ENCODE data around the gene DHRSX. TPM values are rescaled to one million over a fixed set of nuclear protein-coding genes. Genes with fewer than 3 reads are reported as not detected.

Gene DHRSX
- total RNA-seq, 1 donor from 2014 or later = 25.1 TPM

GRCh38 chrX:2402361-2402690 is 98.5 kb downstream of the DHRSX start:
- TF ChIP-seq, protein P1, sequence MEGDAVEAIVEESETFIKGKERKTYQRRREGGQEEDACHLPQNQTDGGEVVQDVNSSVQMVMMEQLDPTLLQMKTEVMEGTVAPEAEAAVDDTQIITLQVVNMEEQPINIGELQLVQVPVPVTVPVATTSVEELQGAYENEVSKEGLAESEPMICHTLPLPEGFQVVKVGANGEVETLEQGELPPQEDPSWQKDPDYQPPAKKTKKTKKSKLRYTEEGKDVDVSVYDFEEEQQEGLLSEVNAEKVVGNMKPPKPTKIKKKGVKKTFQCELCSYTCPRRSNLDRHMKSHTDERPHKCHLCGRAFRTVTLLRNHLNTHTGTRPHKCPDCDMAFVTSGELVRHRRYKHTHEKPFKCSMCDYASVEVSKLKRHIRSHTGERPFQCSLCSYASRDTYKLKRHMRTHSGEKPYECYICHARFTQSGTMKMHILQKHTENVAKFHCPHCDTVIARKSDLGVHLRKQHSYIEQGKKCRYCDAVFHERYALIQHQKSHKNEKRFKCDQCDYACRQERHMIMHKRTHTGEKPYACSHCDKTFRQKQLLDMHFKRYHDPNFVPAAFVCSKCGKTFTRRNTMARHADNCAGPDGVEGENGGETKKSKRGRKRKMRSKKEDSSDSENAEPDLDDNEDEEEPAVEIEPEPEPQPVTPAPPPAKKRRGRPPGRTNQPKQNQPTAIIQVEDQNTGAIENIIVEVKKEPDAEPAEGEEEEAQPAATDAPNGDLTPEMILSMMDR (conservative IDR thresholded peaks at IDR 0.05) = no peak
- Mint-ChIP-seq H3K36me3 (ENCODE audit: low read depth) (peaks cover 21% of the 10 kb centered on the region), H3K27ac (ENCODE audit: unreplicated experiment) (peak overlapping the region; percentile 83), H3K4me1 (peaks cover 37% of the 10 kb centered on the region), H3K27me3 (ENCODE audit: low read depth) (no peaks in the 10 kb centered on the region), H3K4me3 (no peak overlapping the region), H3K9me3 (no peaks in the 10 kb centered on the region)
- no peak for DNase-seq (ENCODE audit: low read depth, low spot score)

DNA sequence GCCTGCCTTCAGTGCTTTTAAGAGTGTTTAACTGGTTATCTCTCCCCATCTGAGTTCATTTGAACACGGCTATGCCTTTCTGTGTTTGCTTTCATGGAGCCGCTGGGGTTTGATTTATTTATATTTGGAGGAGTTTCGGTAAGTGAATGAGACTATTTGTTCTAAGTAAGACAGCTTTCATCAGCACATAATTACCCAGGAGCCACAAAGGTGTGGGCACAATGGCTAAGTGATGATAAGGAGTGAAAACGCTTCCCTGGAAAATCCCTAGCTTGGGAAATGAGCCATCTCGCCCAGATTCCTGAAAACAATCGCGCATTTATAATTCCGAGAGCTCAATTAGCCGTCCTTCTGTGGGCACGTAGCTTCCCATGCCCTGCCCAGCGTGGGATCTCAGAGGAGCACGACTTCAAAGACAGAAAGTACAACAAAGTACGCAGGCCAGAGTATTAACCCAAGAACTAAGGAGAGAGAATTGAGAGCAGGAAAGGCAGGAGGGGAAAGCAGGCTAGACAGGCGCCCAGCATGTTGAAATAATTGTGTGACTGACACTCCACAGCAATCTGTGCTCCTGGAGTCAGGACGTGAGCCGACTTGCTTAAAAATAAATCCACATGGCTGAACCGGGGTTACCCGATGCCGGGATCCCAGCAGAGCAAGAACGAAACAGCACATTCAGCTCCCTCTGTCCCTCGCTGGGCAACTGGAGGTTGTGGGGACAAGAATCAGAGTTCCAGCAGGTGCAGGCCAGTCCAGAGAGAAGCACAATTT is 99.0 kb downstream of the DHRSX start:
- TF ChIP-seq, protein P1 (conservative IDR thresholded peaks at IDR 0.05) = no peak
- Mint-ChIP-seq H3K9me3 (no peaks in the 10 kb centered on the region), H3K27ac (ENCODE audit: unreplicated experiment) (peak overlapping the region; percentile 83), H3K4me1 (peaks cover 38% of the 10 kb centered on the region), H3K27me3 (ENCODE audit: low read depth) (no peaks in the 10 kb centered on the region), H3K36me3 (ENCODE audit: low read depth) (peaks cover 16% of the 10 kb centered on the region), H3K4me3 (peak overlapping the region; percentile 14)
- peak; percentile 13 for DNase-seq (ENCODE audit: low read depth, low spot score)

DNA sequence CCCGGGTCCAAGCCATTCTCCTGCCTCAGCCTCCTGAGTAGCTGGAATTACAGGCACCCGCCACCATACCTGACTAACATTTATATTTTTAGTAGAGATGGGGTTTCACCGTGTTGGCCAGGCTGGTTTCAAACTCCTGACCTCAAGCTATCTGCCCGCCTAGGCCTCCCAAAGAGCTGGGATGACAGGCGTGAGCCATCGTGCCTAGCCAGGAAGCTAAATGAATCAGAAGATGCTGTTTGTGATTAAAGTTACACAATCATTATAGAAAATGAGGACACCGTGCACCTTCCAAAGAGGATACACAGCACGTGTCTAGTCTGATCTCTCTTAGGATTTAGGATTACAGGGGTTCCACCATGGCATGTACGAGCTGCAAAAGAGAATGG is 99.6 kb downstream of the DHRSX start:
- peaks cover 38% of the 10 kb centered on the region for H3K4me1 Mint-ChIP-seq
- no peaks in the 10 kb centered on the region for H3K27me3 Mint-ChIP-seq (ENCODE audit: low read depth)
- peak overlapping the region; percentile 14 for H3K4me3 Mint-ChIP-seq
- no peak for DNase-seq (ENCODE audit: low read depth, low spot score)
- H3K9me3 Mint-ChIP-seq = no peaks in the 10 kb centered on the region
- H3K27ac Mint-ChIP-seq (ENCODE audit: unreplicated experiment) = no peak overlapping the region
- TF ChIP-seq, protein P1 (conservative IDR thresholded peaks at IDR 0.05) = no peak
- peaks cover 12% of the 10 kb centered on the region for H3K36me3 Mint-ChIP-seq (ENCODE audit: low read depth)

- DNase-seq (ENCODE audit: low read depth, low spot score) = no peak
- H3K27me3 Mint-ChIP-seq (ENCODE audit: low read depth) = no peaks in the 10 kb centered on the region
- TF ChIP-seq, protein P1 (conservative IDR thresholded peaks at IDR 0.05) = no peak
- peaks cover 9% of the 10 kb centered on the region for H3K36me3 Mint-ChIP-seq (ENCODE audit: low read depth)
- no peak overlapping the region for H3K4me3 Mint-ChIP-seq
- no peaks in the 10 kb centered on the region for H3K9me3 Mint-ChIP-seq
- no peak overlapping the region for H3K27ac Mint-ChIP-seq (ENCODE audit: unreplicated experiment)
- peaks cover 28% of the 10 kb centered on the region for H3K4me1 Mint-ChIP-seq
Measured at GRCh38 chrX:2398064-2398656, 102.6 kb downstream of the DHRSX start.

DNA sequence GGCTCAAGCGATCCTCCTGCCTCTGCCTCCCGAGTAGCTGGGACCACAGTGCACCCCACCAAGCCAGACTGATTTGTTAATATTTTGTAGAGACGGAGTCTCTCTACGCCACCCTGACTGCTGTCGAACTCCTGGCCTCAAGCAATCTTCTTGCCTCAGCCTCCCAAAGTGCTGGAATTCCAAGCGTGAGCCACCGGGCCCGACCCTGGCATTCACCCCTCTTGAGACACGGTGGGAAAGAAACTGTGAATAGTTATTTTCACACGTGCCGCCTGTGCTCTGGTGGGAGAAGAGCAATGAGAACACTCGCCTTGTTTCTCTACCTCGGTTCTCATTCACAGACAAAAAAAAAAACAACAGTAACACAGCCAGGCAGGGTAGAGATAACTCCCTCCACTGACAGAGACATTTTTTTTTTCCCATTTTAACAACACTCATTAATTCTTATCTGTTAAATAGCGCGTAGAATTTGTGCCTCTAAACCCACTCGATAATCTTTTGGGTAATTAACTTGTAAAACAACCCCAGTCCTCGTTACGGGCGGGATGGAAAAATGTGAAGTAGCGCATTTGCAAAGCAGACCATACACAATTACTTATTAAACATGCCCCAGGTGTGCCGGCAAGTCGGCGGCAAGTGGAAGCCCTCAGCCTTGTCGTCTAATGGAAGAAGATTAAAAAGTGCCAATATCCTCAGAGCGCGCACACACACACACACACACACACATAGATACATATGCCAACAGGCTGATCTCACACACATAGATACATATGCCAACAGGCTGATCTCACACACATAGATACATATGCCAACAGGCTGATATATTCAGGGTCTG is 103.3 kb downstream of the DHRSX start:
- H3K27ac Mint-ChIP-seq (ENCODE audit: unreplicated experiment) = no peak overlapping the region
- no peak overlapping the region for H3K4me3 Mint-ChIP-seq
- H3K27me3 Mint-ChIP-seq (ENCODE audit: low read depth) = no peaks in the 10 kb centered on the region
- DNase-seq (ENCODE audit: low read depth, low spot score) = no peak
- TF ChIP-seq, protein P1 (conservative IDR thresholded peaks at IDR 0.05) = no peak
- no peaks in the 10 kb centered on the region for H3K9me3 Mint-ChIP-seq
- peaks cover 9% of the 10 kb centered on the region for H3K36me3 Mint-ChIP-seq (ENCODE audit: low read depth)
- H3K4me1 Mint-ChIP-seq = peaks cover 25% of the 10 kb centered on the region

Data from neural crest cell (in vitro differentiated cells).